Measurements from ENCODE around the gene YPEL1.
"Not testable (repeated sequence)": the region's sequence is repeated elsewhere in the genome, so short reads cannot be mapped to it uniquely, and the experiment has no call there.

YPEL1 gene

GRCh38 chr22:21697880-21698279 is 37.7 kb downstream of the YPEL1 start:
- no peak for DNase-seq

GRCh38 chr22:21697021-21697771 is 38.4 kb downstream of the YPEL1 start:
- no peak for DNase-seq

GRCh38 chr22:21696115-21696514 is 39.5 kb downstream of the YPEL1 start:
- no peak for DNase-seq

- no peak for DNase-seq
These were observed 40.0 kb downstream of the YPEL1 start for GRCh38 chr22:21695430-21696085.

- no peak for DNase-seq
These were observed 40.7 kb downstream of the YPEL1 start for GRCh38 chr22:21694795-21695429.

GRCh38 chr22:21694394-21694793 is 41.2 kb downstream of the YPEL1 start:
- no peak for DNase-seq

GRCh38 chr22:21693999-21694341 is 41.6 kb downstream of the YPEL1 start:
- DNase-seq = no peak

GRCh38 chr22:21693333-21693998 is 42.1 kb downstream of the YPEL1 start:
- DNase-seq = no peak

- DNase-seq = not testable (repeated sequence)
These were observed 42.7 kb downstream of the YPEL1 start for GRCh38 chr22:21692856-21693255.

- DNase-seq = no peak
These were observed 43.8 kb downstream of the YPEL1 start for GRCh38 chr22:21691816-21692215.

GRCh38 chr22:21690401-21690801 is 45.2 kb downstream of the YPEL1 start:
- no peak for DNase-seq

GRCh38 chr22:21688706-21689381 is 46.8 kb downstream of the YPEL1 start:
- DNase-seq = no peak

GRCh38 chr22:21688341-21688705 is 47.3 kb downstream of the YPEL1 start:
- DNase-seq = no peak

GRCh38 chr22:21687685-21688259 is 47.8 kb downstream of the YPEL1 start:
- DNase-seq = no peak

GRCh38 chr22:21686634-21687393 is 48.8 kb downstream of the YPEL1 start:
- no peak for DNase-seq

GRCh38 chr22:21686193-21686608 is 49.4 kb downstream of the YPEL1 start:
- DNase-seq = no peak

GRCh38 chr22:21685164-21685513 is 50.5 kb downstream of the YPEL1 start:
- no peak for DNase-seq

GRCh38 chr22:21684492-21685163 is 51.0 kb downstream of the YPEL1 start:
- no peak for DNase-seq

- DNase-seq = no peak
These were observed 52.2 kb downstream of the YPEL1 start for GRCh38 chr22:21683401-21683811.

- DNase-seq = no peak
These were observed 53.0 kb downstream of the YPEL1 start for GRCh38 chr22:21682385-21683175.
